Endothelial cell of umbilical vein (primary cell): ENCODE data around the gene ZNF33B. TPM values are rescaled to one million over a fixed set of nuclear protein-coding genes. Genes with fewer than 3 reads are reported as not detected.

Experiments used
- BruUV-seq: library from RNA; stranded (reverse); fragments of 400-500 nt; replicated peaks from 2 replicates; lab custom pipeline; 2021; lab: Mats Ljungman, UMichigan
- CTCF ChIA-PET: fragments of 300-600, 350-600 bp; sonication (Branson Sonifier 250); formaldehyde crosslinking; loops from one replicate; lab custom pipeline; 2021; ENCODE audit warnings: antibody characterized with exemption, inconsistent platforms; lab: Charles Lee
- POLR2A ChIA-PET: fragments of 300-600, 350-600 bp; sonication (Branson Sonifier 250); formaldehyde crosslinking; loops from one replicate; lab custom pipeline; 2021; ENCODE audit warnings: antibody characterized with exemption, inconsistent platforms; lab: Charles Lee
- DNase-seq: peaks from one replicate; pipeline ENCODE4 v3.0.0-alpha.2; 2011; ENCODE audit warnings: low read depth, low spot score
- FAIRE-seq: peaks from 2 replicates; lab custom pipeline; 2011; peaks lifted over from hg19 to GRCh38; lab: Jason Lieb, UNC
- H2AFZ ChIP-seq: 2 replicates; pipeline ENCODE4 v1.6.0; 2012; ENCODE audit warnings: low read depth, low read length, control low read depth, inconsistent platforms
- H3K27ac ChIP-seq: 2 replicates; pipeline ENCODE4 v1.5.1; 2011; ENCODE audit warnings: low read depth, mild to moderate bottlenecking, control low read depth, low read length, moderate library complexity; ENCODE audit not compliant: insufficient read depth
- H3K27me3 ChIP-seq, 2 experiments: 2 replicates each; pipeline versions ENCODE4 v1.6.0 to v1.6.1; 2011; ENCODE audit warnings: low read length in 2 of 2, mixed read lengths in 1 of 2; ENCODE audit not compliant: control insufficient read depth in 2 of 2, insufficient read depth in 2 of 2
- H3K36me3 ChIP-seq, 2 experiments: 2 replicates in 1 of 2; 3 replicates in 1 of 2; pipeline ENCODE4 v1.5.1; 2011; ENCODE audit warnings: low read length in 2 of 2, mild to moderate bottlenecking in 1 of 2, moderate library complexity in 1 of 2; ENCODE audit not compliant: control insufficient read depth in 2 of 2, insufficient read depth in 2 of 2; ENCODE audit errors: extremely low read depth in 1 of 2
- H3K4me1 ChIP-seq: 3 replicates; pipeline ENCODE4 v1.5.1; 2011; ENCODE audit warnings: mild to moderate bottlenecking, low read length; ENCODE audit not compliant: control insufficient read depth, insufficient read depth; ENCODE audit errors: extremely low read depth
- H3K4me2 ChIP-seq: 2 replicates; pipeline ENCODE4 v1.6.1; 2011; ENCODE audit warnings: low read length, control low read depth, mixed read lengths; ENCODE audit not compliant: insufficient read depth
- H3K4me3 ChIP-seq, 3 experiments: fragments of 200-600 bp in 1 of 3; sonication (generic), shearing (Covaris generic) in 1 of 3; replicated peaks in 1 of 3; 2 replicates each; pipeline ENCODE4 v1.5.1; 2011 to 2016; ENCODE audit warnings: control low read depth in 3 of 3, low read length in 3 of 3, mild to moderate bottlenecking in 2 of 3, inconsistent platforms in 1 of 3, low read depth in 1 of 3, moderate library complexity in 1 of 3; ENCODE audit not compliant: insufficient read depth in 1 of 3
- H3K79me2 ChIP-seq: 2 replicates; pipeline ENCODE4 v1.6.0; 2012; ENCODE audit warnings: low read length, inconsistent platforms; ENCODE audit not compliant: control insufficient read depth, insufficient read depth
- H3K9ac ChIP-seq: replicated peaks from 2 replicates; pipeline ENCODE3; 2011; ENCODE audit warnings: low read length, control low read depth; ENCODE audit not compliant: insufficient read depth; ENCODE audit errors: extremely low read depth
- H3K9me1 ChIP-seq: replicated peaks from 3 replicates; pipeline ENCODE4 v1.6.0; 2011; ENCODE audit warnings: mild to moderate bottlenecking, low read length; ENCODE audit not compliant: control insufficient read depth, insufficient read depth; ENCODE audit errors: extremely low read depth
- H3K9me3 ChIP-seq: replicated peaks from 2 replicates; pipeline ENCODE4 v1.5.1; 2012; ENCODE audit warnings: low read length, inconsistent platforms; ENCODE audit not compliant: control insufficient read depth, insufficient read depth
- H4K20me1 ChIP-seq: replicated peaks from 2 replicates; pipeline ENCODE3; 2011; ENCODE audit warnings: mild to moderate bottlenecking, low read length; ENCODE audit not compliant: control insufficient read depth, insufficient read depth; ENCODE audit errors: extremely low read depth
- CTCF ChIP-seq, 2 donors: IDR thresholded peaks; 1 replicate in 1 of 2; 2 replicates in 1 of 2; pipeline ENCODE4 v1.5.1; 2011; ENCODE audit warnings: low read length in 2 of 2, mild to moderate bottlenecking in 2 of 2, moderate library complexity in 2 of 2, control low read depth in 1 of 2, inconsistent platforms in 1 of 2, low read depth in 1 of 2; ENCODE audit not compliant: insufficient read depth in 1 of 2; ENCODE audit errors: extremely low read depth in 1 of 2
- EZH2 ChIP-seq: IDR thresholded peaks from 2 replicates; pipeline ENCODE4 v1.6.1; 2012; ENCODE audit warnings: borderline replicate concordance, low read depth, mild to moderate bottlenecking, moderate library complexity, low read length, inconsistent platforms; ENCODE audit not compliant: severe bottlenecking
- FOS ChIP-seq: IDR thresholded peaks from 2 replicates; pipeline ENCODE4 v1.6.1; 2011; ENCODE audit warnings: mild to moderate bottlenecking, low read length, moderate library complexity, borderline replicate concordance; ENCODE audit not compliant: insufficient read depth
- GATA2 ChIP-seq: IDR thresholded peaks from 2 replicates; pipeline ENCODE4 v1.7.0; 2011; ENCODE audit warnings: low read depth, mild to moderate bottlenecking, moderate library complexity, mixed read lengths, low read length; ENCODE audit not compliant: insufficient read length, insufficient read depth
- MYC ChIP-seq: IDR thresholded peaks from one replicate; pipeline ENCODE4 v1.6.1; 2011; ENCODE audit warnings: mild to moderate bottlenecking, low read depth, low read length
- POLR2A ChIP-seq: IDR thresholded peaks from 2 replicates; pipeline ENCODE4 v1.6.1; 2012; ENCODE audit warnings: low read depth, mild to moderate bottlenecking, control low read depth, low read length
- POLR2AphosphoS5 ChIP-seq: IDR thresholded peaks from 2 replicates; pipeline ENCODE4 v1.6.1; 2012; ENCODE audit warnings: low read depth, mild to moderate bottlenecking, control low read depth, low read length, moderate library complexity; ENCODE audit not compliant: insufficient read depth
- dilution Hi-C: fragments of 300-500 bp; cut with MboI; formaldehyde crosslinking; loops from one replicate; pipeline ENCODE4 v1.15.0; 2019; ENCODE audit warnings: low sequenced_read_pairs; ENCODE audit not compliant: extremely low pct_ligation_motif_present
- intact Hi-C: fragments of 100-400 bp; cut with micrococcal nuclease; formaldehyde crosslinking; loops from one replicate; pipeline ENCODE4 v1.10.0; 2022
- polyA plus RNA-seq, 4 experiments: library from polyadenylated mRNA; depleted of rRNA in 3 of 4; stranded (reverse) in 3 of 4; unstranded in 1 of 4; fragments of >200 nt; gene quantifications; 2 replicates each; pipeline versions ENCODE4 v1.2.1 to v1.2.3, GENCODE V29; 2011 to 2012; ENCODE audit warnings: missing spikeins in 1 of 4
- total RNA-seq: library from RNA; stranded (reverse); gene quantifications from 2 replicates; pipeline ENCODE4 v1.2.3, GENCODE V29; 2021

ZNF33B gene
- total and polyA plus RNA-seq, 2 donors (not counting 3 experiments of a cell fraction or from before 2014, with no cell fraction given): 14.0 to 15.3 TPM

GRCh38 chr10:42635098-42635497 lies 3.3 kb downstream of the ZNF33B start:
- no peak for TF ChIP-seq POLR2A
- no peak for TF ChIP-seq CTCF (IDR thresholded peaks at IDR 0.05; ENCODE audit: extremely low read depth in 1 of 2, insufficient read depth in 1 of 2, low read depth in 1 of 2, low read length in 2 of 2)
- no peak for TF ChIP-seq EZH2
- no peak for TF ChIP-seq GATA2

GRCh38 chr10:42632564-42632963 lies 5.8 kb downstream of the ZNF33B start:
- FAIRE-seq: peak; percentile 12

More at GRCh38 chr10:42635098-42635497, 3.3 kb downstream of the ZNF33B start:
- Histone ChIP-seq H3K4me3 (no peak overlapping the region), H3K27me3 (no peaks in the 10 kb centered on the region), H3K4me2 (no peak overlapping the region), H3K9me1 (no peaks in the 10 kb centered on the region), H3K4me1 (peaks cover 8% of the 10 kb centered on the region), H3K9ac (no peak overlapping the region), H3K9me3 (no peaks in the 10 kb centered on the region), H4K20me1 (no peaks in the 10 kb centered on the region), H2AFZ (no peak overlapping the region), H3K79me2 (peaks cover 2% of the 10 kb centered on the region), H3K27ac (no peak overlapping the region), H3K36me3 (peaks cover 0 to 6% of the 10 kb centered on the region in 2 experiments)
- no TSS peak for BruUV-seq
- no peak for FAIRE-seq
- POLR2A ChIA-PET: no interaction called here
- DNase-seq: no peak
- CTCF ChIA-PET: no interaction called here
- intact Hi-C loops (no loop called here), dilution Hi-C loops (no loop called here)

More at GRCh38 chr10:42632564-42632963, 5.8 kb downstream of the ZNF33B start:
- no peak overlapping the region for H3K4me3 ChIP-seq
- peaks cover 2% of the 10 kb centered on the region for H3K79me2 ChIP-seq
- no peaks in the 10 kb centered on the region for H3K9me3 ChIP-seq
- intact Hi-C loops (no loop called here), dilution Hi-C loops (no loop called here)
- peaks cover 0 to 6% of the 10 kb centered on the region in 2 experiments for H3K36me3 ChIP-seq
- H3K4me2 ChIP-seq: no peak overlapping the region
- DNase-seq: no peak
- ChIA-PET CTCF (no interaction called here), POLR2A (no interaction called here)
- no TSS peak for BruUV-seq
- no peak overlapping the region for H3K9ac ChIP-seq
- H3K27ac ChIP-seq: no peak overlapping the region
- H3K4me1 ChIP-seq: peaks cover 4% of the 10 kb centered on the region
- H2AFZ ChIP-seq: no peak overlapping the region
- H4K20me1 ChIP-seq: no peaks in the 10 kb centered on the region
- H3K9me1 ChIP-seq: no peaks in the 10 kb centered on the region
- no peaks in the 10 kb centered on the region for H3K27me3 ChIP-seq
- TF ChIP-seq POLR2AphosphoS5 (no peak), MYC (no peak), FOS (no peak), POLR2A (no peak)
